HAP-1 (cell line): Measurements from ENCODE around the gene LMTK3.

Experiments used
- DNase-seq, 2 experiments: peaks; one replicate each; pipeline ENCODE4 v3.0.0-alpha.2; 2016 to 2020; ENCODE audit warnings: low spot score in 2 of 2
- H3K27me3 ChIP-seq: fragments of 250-450 bp; sonication (Bioruptor Pico); 2 replicates; pipeline ENCODE4 v1.5.1; 2020; ENCODE audit warnings: low read depth, mild to moderate bottlenecking, moderate library complexity
- H3K36me3 ChIP-seq: fragments of 250-450 bp; sonication (Bioruptor Pico); replicated peaks from 2 replicates; pipeline ENCODE4 v1.5.1; 2020; ENCODE audit warnings: mild to moderate bottlenecking
- H3K4me1 ChIP-seq: fragments of 250-450 bp; sonication (Bioruptor Pico); 2 replicates; pipeline ENCODE4 v1.5.1; 2020; ENCODE audit warnings: mild to moderate bottlenecking
- H3K4me3 ChIP-seq: fragments of 250-450 bp; sonication (Bioruptor Pico); 2 replicates; pipeline ENCODE4 v1.5.1; 2020; ENCODE audit warnings: mild to moderate bottlenecking, moderate library complexity
- H3K9me3 ChIP-seq: fragments of 250-450 bp; sonication (Bioruptor Pico); 2 replicates; pipeline ENCODE4 v1.5.1; 2020; ENCODE audit warnings: mild to moderate bottlenecking, moderate library complexity
- in situ Hi-C: fragments of 300-500 bp; cut with MboI; formaldehyde crosslinking; loops from 3 replicates; pipeline ENCODE4 v1.14.3; 2020; ENCODE audit warnings: low sequenced_read_pairs, inconsistent platforms, mixed read lengths

LMTK3 gene

GRCh38 chr19:48471836-48472235 lies 39.8 kb downstream of the LMTK3 start:
- peaks cover 66% of the 10 kb centered on the region for H3K36me3 ChIP-seq
- no peak for DNase-seq
- in situ Hi-C loops, result no loop called here
- H3K4me3 ChIP-seq, result no peak overlapping the region
- H3K9me3 ChIP-seq, result no peaks in the 10 kb centered on the region
- no peaks in the 10 kb centered on the region for H3K27me3 ChIP-seq
- H3K4me1 ChIP-seq, result peaks cover 3% of the 10 kb centered on the region

- Histone ChIP-seq H3K9me3 (no peaks in the 10 kb centered on the region), H3K4me3 (no peak overlapping the region), H3K36me3 (peaks cover 58% of the 10 kb centered on the region), H3K27me3 (no peaks in the 10 kb centered on the region), H3K4me1 (peaks cover 3% of the 10 kb centered on the region)
- DNase-seq, result no peak
- in situ Hi-C loops, result no loop called here
Measured at GRCh38 chr19:48470856-48471255, 40.8 kb downstream of the LMTK3 start.

GRCh38 chr19:48469934-48470680 lies 41.5 kb downstream of the LMTK3 start:
- no peak for DNase-seq
- in situ Hi-C loops, result no loop called here
- Histone ChIP-seq H3K36me3 (peaks cover 51% of the 10 kb centered on the region), H3K9me3 (no peaks in the 10 kb centered on the region), H3K4me3 (peak overlapping the region; percentile 93), H3K27me3 (no peaks in the 10 kb centered on the region), H3K4me1 (peaks cover 3% of the 10 kb centered on the region)

GRCh38 chr19:48469289-48469881 lies 42.2 kb downstream of the LMTK3 start, which contains the start of gene CYTH2:
CYTH2 (plus strand) TSS chr19:48469369; CDS start chr19:48469508, 139 bp downstream.
- H3K4me3 ChIP-seq, result peak within 1 kb of the TSS; percentile 93
- in situ Hi-C loops, result no loop called here

GRCh38 chr19:48468772-48469288 lies 42.8 kb downstream of the LMTK3 start:
- Histone ChIP-seq H3K9me3 (no peaks in the 10 kb centered on the region), H3K4me1 (peaks cover 3% of the 10 kb centered on the region), H3K36me3 (peaks cover 38% of the 10 kb centered on the region), H3K27me3 (no peaks in the 10 kb centered on the region), H3K4me3 (peak overlapping the region; percentile 93)
- in situ Hi-C loops, result no loop called here
- peak; percentile 99 to 100 for DNase-seq

More at GRCh38 chr19:48469289-48469881, 42.2 kb downstream of the LMTK3 start, which contains the start of gene CYTH2:
- DNase-seq, result peak; percentile 73 to 96
- peaks cover 44% of the 10 kb centered on the region for H3K36me3 ChIP-seq
- no peaks in the 10 kb centered on the region for H3K9me3 ChIP-seq
- H3K27me3 ChIP-seq, result no peaks in the 10 kb centered on the region
- peaks cover 3% of the 10 kb centered on the region for H3K4me1 ChIP-seq

- H3K4me3 ChIP-seq, result no peak overlapping the region
- no peak for DNase-seq
- in situ Hi-C loops, result no loop called here
Measured at GRCh38 chr19:48466561-48467325, 44.9 kb downstream of the LMTK3 start.

GRCh38 chr19:48465215-48465614 lies 46.4 kb downstream of the LMTK3 start:
- DNase-seq, result no peak
- Histone ChIP-seq H3K36me3 (peaks cover 12% of the 10 kb centered on the region), H3K4me1 (peaks cover 3% of the 10 kb centered on the region), H3K27me3 (no peaks in the 10 kb centered on the region), H3K4me3 (no peak overlapping the region), H3K9me3 (no peaks in the 10 kb centered on the region)
- in situ Hi-C loops, result no loop called here

More at GRCh38 chr19:48466561-48467325, 44.9 kb downstream of the LMTK3 start:
- Histone ChIP-seq H3K36me3 (peaks cover 26% of the 10 kb centered on the region), H3K4me1 (peaks cover 3% of the 10 kb centered on the region), H3K9me3 (no peaks in the 10 kb centered on the region), H3K27me3 (no peaks in the 10 kb centered on the region)

- peak in 1 of 2 experiments; percentile 57 for DNase-seq
- Histone ChIP-seq H3K4me3 (no peak overlapping the region), H3K9me3 (no peaks in the 10 kb centered on the region), H3K27me3 (no peaks in the 10 kb centered on the region), H3K36me3 (peaks cover 13% of the 10 kb centered on the region), H3K4me1 (peaks cover 11% of the 10 kb centered on the region)
- in situ Hi-C loops, result no loop called here
Measured at GRCh38 chr19:48461982-48462655, 49.5 kb downstream of the LMTK3 start.

GRCh38 chr19:48461651-48461981 lies 50.0 kb downstream of the LMTK3 start:
- Histone ChIP-seq H3K4me3 (no peak overlapping the region), H3K27me3 (no peaks in the 10 kb centered on the region), H3K9me3 (no peaks in the 10 kb centered on the region), H3K4me1 (peaks cover 11% of the 10 kb centered on the region), H3K36me3 (peaks cover 13% of the 10 kb centered on the region)
- no peak for DNase-seq
- in situ Hi-C loops, result no loop called here

- in situ Hi-C loops, result no loop called here
- Histone ChIP-seq H3K36me3 (peaks cover 42% of the 10 kb centered on the region), H3K4me1 (peaks cover 11% of the 10 kb centered on the region), H3K4me3 (no peak overlapping the region), H3K27me3 (no peaks in the 10 kb centered on the region), H3K9me3 (no peaks in the 10 kb centered on the region)
- no peak for DNase-seq
Measured at GRCh38 chr19:48458016-48458415, 53.6 kb downstream of the LMTK3 start.

GRCh38 chr19:48456864-48457263 lies 54.8 kb downstream of the LMTK3 start:
- Histone ChIP-seq H3K36me3 (peaks cover 45% of the 10 kb centered on the region), H3K27me3 (no peaks in the 10 kb centered on the region), H3K9me3 (no peaks in the 10 kb centered on the region), H3K4me1 (peaks cover 11% of the 10 kb centered on the region), H3K4me3 (no peak overlapping the region)
- in situ Hi-C loops, result no loop called here
- DNase-seq, result no peak

GRCh38 chr19:48455908-48456562 lies 55.6 kb downstream of the LMTK3 start:
- no peak overlapping the region for H3K4me3 ChIP-seq
- in situ Hi-C loops, result no loop called here
- no peaks in the 10 kb centered on the region for H3K9me3 ChIP-seq
- DNase-seq, result no peak
- peaks cover 11% of the 10 kb centered on the region for H3K4me1 ChIP-seq
- no peaks in the 10 kb centered on the region for H3K27me3 ChIP-seq
- H3K36me3 ChIP-seq, result peaks cover 51% of the 10 kb centered on the region
